Ishikawa (cell line): Measurements from ENCODE around the gene MYMX.

ENCODE experiments used
- CEBPB ChIP-seq: IDR thresholded peaks from 2 replicates; pipeline ENCODE4 v1.6.1; 2012
- EP300 ChIP-seq: IDR thresholded peaks from 2 replicates; pipeline ENCODE4 v1.6.1; 2012; ENCODE audit warnings: borderline replicate concordance
- TF ChIP-seq, protein P1 (sequence below): IDR thresholded peaks from 2 replicates; pipeline ENCODE4 v1.6.1; 2012

DNA sequence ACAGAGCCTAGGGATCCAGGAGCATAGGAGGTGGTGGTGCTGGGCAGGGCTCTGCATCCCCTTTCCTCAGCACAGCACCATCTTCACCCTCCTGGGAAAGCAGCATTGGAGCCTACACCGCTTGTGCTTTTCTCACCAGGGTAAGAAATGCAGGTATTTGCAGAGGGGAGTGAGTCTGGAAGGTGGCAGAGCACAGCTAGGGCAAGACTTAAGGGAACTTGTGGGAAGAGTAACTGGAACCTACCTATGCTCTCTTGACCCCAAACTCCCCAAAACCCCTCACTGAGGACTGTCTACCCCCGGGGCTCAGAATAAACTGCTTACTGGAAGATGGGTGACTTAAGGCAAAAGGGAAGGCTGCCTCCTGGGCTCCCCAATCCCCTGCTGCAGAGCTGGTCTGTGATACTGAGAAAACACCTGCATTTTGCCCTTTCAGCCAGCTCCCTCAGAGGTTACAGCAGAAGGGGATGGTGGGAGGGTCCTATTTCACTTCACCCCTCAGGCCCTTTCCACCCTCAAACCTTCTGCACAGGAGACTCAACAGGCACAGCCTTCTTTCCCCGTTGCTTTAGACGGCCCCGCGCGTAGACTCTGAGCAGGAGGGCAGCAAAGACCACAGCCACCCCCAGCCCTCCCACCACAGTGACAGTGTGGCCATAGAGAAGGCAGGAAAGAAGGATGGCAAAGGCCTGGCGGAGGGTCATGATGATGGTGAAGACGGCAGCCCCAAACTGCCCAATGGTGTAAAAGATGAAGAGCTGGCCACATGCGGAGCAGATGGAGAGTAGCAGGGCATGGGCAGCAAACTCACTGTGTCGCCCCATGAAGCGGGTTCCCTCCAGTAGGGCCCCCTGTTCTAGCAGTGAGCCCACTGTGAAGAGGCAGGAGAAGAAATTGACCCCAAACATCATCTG lies 37.7 kb downstream of the MYMX start:
- no peak for TF ChIP-seq CEBPB
- TF ChIP-seq, protein P1, sequence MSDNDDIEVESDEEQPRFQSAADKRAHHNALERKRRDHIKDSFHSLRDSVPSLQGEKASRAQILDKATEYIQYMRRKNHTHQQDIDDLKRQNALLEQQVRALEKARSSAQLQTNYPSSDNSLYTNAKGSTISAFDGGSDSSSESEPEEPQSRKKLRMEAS: no peak
- TF ChIP-seq EP300: no peak
